ENCODE data around the gene PARD3B. TPM values are rescaled to one million over a fixed set of nuclear protein-coding genes. Genes with fewer than 3 reads are reported as not detected.

The PARD3B gene
- total and polyA plus RNA-seq, 2 of the 4 experiments (the other 2 are of a cell fraction), result 3.3 to 15.6 TPM

DNA sequence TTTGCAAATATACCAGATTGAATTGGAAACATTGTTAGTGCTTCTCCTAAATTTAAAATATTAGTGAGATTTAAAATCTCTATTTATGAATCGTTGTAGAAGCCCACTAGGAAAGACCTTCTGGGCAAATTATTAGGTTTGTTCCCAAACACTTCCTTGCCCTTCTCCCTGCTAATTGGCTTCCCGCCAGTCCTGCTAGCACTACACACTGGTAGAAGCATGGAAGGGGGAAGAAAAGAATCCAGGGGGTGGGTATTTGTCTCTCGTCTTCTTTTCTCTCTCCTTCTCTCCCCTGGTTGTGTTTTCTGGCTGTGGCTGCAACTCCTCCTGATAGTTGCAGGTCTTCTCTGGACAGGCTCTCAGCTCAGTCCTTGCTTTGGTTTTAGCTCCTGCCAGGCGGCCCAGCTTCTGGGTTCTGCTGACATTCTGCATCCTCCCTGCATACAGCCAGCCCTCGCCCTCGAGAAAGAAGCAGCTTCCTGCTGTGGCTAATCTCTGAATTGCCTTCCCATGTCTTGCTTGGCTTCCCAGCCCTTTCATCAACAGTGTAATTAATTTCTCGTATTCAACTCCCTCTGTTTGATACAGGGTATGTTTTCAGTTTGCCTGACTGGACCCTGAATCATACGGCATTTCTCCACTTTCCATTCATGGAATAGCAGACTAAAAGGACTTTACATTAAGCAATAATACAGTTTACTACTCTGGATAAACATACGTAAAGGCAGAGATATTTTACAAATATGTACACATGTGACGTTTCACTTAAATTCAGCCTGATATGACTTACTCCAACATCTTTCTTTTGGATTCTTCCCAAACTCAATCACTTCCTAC is 6.9 kb upstream of the PARD3B start (continued):
- TF ChIP-seq CTCF (conservative IDR thresholded peaks at IDR 0.05; ENCODE audit: low read depth, low read length) (no peak), CEBPB (IDR thresholded peaks at IDR 0.05; ENCODE audit: low read depth, low read length) (peak; percentile 96), RFX5 (IDR thresholded peaks at IDR 0.05; ENCODE audit: low read depth, low read length) (no peak)
